CD4-positive, alpha-beta T cell treated with Interleukin-17A for 4 hours (primary cell): ENCODE data around the gene NBPF1.
A peak's percentile ranks its signal among the peaks of the same experiment; 100 is the strongest.
"Not testable (repeated sequence)": the region's sequence is repeated elsewhere in the genome, so short reads cannot be mapped to it uniquely, and the experiment has no call there.

Experiments used
- DNase-seq: peaks from one replicate; pipeline ENCODE4 v3.0.0-alpha.2; 2020; ENCODE audit warnings: mixed read lengths

NBPF1 gene

GRCh38 chr1:16621681-16622315, 8.4 kb upstream of the NBPF1 start:
- not testable (repeated sequence) for DNase-seq

DNA sequence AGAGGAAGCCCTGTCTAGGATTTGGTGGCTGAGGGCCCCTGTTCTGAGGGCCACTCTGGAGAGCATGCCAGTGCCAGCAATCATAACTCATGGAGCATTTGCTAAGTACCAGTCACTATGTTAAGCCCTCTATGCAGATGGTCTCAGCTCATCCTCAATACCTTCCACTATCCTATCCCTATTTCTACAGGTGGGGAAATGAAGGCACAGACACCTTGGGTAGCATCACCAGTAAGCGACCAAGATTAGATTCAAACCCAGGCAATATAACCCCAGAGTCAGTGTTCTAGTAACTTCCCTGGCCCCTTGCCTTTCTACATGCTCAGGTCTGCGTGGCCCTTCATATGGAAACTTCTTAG, 7.9 kb upstream of the NBPF1 start:
- DNase-seq, result no peak

DNA sequence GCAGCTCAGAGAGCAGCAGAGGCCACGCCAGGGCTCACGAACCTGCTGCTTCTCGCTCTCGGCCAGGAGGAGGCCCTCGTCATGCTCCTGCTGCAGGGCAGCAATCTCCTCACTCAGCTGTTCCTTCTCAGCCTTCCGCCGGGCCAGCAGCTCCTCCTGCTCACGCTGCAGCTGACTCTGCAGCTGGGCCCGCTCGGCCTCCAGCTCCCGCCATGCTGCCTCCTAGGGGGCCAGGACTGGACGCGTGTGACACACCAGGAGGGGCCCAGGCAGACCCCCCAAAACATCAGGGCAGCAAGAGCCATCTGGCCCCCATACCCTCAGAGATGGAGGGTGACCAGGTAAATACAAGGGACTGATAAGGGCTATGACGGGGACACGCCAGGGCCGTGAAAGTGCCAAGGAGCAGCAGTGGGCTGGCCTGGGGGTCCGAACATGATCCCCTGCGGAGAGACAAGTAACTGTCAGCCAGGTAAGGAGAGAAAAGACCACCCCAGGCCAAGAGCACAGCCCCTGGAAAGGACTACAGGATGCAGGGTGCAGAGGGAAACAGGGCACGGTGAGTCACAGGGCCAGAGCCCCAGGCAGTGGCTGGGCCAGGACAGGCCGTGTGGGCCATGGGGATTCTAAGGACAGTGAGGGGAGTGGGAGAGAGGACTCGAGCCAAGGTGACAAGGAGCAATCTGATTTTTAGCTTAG, 6.6 kb upstream of the NBPF1 start:
- not testable (repeated sequence) for DNase-seq

DNA sequence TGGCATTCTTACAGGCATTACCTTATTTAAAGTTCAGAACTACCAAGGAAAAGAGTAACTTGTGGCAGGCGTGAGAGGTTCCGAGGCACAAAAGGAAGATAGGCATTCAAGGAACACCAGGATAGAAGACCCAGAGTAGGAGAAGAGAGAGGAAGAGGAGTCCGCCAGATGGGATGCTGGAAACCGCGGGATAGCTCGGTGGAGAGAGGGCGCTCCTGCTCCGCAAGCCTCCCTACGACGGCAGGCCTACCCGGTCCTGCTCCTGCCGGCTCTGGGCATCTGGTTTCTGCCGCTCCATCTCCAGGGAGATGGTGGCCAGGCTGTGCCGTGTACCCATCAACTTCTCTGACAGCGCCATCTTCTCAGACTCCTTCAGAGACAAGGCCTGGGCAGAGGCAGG, 5.4 kb upstream of the NBPF1 start:
- DNase-seq, result no peak

GRCh38 chr1:16617778-16618580, 4.6 kb upstream of the NBPF1 start:
- DNase-seq, result no peak

GRCh38 chr1:16617114-16617631, 3.8 kb upstream of the NBPF1 start:
- DNase-seq, result no peak

- DNase-seq, result no peak
Observed at GRCh38 chr1:16615253-16616252, 2.2 kb upstream of the NBPF1 start.

GRCh38 chr1:16614361-16615252, 1.2 kb upstream of the NBPF1 start:
- no peak for DNase-seq

DNA sequence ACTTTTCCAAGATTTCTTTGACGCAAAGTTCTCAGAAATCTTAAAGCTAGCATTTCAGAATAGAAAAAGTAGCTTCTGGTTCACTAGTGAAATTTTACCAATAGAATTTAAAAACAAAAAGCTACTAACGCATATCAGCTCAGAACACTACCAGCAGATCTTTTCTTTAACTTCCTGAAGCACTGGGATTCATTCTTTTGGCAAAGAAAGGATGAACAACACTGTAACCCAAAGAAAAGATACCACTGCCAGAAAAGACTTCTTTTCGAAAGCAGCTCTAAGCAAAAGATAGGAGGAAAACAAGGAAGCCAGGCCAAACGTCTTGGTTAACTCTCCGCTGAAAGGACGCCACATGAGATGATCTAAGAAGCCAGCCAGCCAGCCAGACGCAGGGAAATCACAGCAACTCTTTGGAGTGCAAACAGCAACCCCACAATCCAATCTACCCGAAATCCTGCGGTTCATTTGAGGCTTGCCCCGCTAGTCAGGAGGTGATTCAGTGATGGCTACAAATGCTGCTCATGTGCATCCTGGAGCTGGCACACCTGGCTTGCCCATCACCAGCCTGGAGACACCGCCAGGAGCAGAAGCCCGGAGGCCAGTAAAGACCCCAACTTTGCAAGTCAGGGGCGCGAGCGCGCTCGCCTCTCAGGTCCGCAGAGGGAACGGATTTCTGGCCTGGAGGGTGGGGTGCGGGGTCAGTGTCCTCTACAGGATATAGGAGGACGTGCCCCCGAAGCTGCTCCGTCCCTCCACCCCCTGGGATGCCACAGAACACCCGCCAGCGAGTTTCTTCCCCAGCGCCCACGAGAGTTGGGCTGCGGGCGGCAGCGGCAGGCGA, 812 bp downstream of the NBPF1 start:
- peak; percentile 41 for DNase-seq

- peak; percentile 3 for DNase-seq
Observed at GRCh38 chr1:16611981-16612331, 1.4 kb downstream of the NBPF1 start.

DNA sequence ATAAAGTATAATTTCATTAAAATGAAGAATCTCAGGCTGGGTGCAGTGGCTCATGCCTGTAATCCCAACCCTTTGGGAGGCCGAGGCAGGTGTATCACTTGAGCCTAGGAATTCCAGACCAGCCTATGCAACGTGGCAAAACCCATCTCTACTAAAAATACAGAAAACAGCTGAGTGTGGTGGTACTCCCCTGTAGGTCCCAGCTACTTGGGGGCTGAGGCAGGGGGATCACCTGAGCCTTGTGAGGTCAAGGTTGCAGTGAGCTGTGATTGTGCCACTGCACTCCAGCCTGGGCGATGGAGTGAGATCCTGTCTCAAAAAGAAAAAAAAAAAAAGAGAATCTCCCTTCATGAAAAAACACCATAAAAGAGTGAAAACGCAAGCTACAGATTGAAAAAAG, 2.2 kb downstream of the NBPF1 start:
- not testable (repeated sequence) for DNase-seq

DNA sequence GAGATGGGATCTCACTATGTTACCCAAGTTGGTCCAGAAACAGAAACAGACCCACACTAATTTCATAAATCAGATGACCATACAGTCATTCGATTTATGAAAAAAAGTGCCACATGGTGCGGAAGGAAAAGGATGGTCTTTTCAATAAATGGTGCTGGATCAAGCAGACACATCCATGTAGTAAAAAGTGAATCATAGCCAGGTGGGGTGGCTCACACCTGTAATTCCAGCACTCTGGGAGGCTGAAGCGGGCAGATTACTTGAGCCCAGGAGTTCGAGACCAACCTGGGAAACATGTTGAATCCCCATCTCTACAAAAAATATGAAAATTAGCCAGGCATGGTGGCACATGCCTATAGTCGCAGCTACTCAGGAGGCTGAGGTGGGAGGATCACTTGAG, 2.8 kb downstream of the NBPF1 start:
- not testable (repeated sequence) for DNase-seq

- not testable (repeated sequence) for DNase-seq
Observed at GRCh38 chr1:16609761-16610160, 3.6 kb downstream of the NBPF1 start.

DNA sequence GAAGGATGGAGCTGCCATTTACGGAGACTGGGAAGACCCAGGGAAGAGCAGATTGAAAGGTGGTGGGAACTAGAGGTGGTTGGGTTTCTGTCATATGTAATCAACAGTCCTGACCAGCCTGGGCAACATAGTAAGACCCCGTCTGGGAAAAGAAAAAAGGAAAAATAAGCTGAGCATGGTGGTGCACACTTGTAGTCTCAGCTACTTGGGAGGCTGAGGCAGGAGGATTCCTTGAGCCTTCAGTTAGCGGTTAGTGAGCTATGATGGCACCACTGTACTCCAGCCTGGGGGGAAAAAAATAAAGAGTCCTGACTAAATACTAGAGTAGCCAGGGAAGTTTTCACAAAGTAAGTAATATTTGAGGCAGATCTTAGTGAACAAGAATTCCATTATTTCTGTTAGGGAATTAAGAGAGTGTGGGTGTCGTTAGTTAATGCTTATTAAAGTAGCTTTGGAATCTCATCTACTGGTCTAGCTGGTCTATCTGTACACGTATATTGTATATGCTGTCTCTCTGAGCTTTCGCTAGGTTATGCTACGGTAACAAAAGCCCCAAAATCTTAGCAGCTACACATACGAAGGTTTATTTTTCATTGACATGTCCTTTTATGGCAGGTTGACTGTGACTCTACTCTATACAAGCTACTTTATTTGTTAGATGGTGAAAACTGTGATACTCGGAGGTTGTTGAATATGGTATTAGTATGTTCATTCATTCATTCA, 4.4 kb downstream of the NBPF1 start:
- no peak for DNase-seq

DNA sequence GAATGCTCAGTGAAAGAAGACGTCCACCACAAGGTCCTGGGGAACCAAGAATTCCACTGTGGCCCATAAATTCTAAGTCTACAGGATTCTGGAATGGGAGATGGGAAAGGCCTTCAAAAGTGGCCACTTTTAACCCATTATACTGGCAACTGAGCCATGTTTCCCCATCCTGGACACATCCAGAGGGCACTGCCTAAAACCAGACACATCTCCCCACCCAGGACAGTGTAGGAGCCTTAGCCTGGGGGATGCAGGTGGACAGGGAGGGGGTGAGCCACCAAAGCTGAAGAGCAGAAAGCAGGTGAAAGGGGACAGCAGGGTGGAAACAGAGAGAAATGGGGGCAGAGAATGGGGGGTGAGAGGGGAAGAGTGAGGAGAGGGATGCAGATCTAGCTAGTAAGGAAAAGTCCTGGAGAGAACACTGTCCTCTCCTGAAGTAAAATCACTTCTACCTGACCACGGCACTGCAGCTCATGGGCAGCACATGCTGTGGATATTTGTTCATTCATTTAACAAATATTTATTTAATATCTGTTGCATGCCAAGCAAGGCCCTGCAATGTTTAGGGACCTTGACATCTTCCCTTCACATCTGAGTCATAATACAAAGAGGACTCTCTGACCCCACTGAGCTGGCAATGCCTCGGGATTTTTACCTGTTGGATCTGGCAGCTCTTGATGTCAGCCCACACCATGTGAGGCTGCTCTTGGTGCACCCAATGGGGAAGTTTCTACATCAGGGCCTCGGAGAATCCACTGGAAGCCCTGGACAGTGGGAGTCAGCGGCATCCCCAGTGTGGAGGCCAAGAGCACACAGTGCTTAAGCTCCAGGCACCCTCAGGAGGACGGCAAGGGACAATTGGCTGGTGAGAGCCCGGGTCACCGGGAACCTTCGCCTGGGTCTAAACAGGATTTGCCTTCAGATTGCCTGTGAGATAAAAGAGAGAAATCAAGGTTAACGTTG, 5.2 kb downstream of the NBPF1 start:
- DNase-seq, result not testable (repeated sequence)

- DNase-seq, result no peak
Observed at GRCh38 chr1:16607433-16607851, 5.9 kb downstream of the NBPF1 start.

- not testable (repeated sequence) for DNase-seq
Observed at GRCh38 chr1:16606666-16607432, 6.5 kb downstream of the NBPF1 start.
